ENCODE results near the gene GJD3. TPM values are rescaled to one million over a fixed set of nuclear protein-coding genes. Genes with fewer than 3 reads are reported as not detected.

Gene GJD3
- total RNA-seq, 1 donor from 2014 or later: not detected

DNA sequence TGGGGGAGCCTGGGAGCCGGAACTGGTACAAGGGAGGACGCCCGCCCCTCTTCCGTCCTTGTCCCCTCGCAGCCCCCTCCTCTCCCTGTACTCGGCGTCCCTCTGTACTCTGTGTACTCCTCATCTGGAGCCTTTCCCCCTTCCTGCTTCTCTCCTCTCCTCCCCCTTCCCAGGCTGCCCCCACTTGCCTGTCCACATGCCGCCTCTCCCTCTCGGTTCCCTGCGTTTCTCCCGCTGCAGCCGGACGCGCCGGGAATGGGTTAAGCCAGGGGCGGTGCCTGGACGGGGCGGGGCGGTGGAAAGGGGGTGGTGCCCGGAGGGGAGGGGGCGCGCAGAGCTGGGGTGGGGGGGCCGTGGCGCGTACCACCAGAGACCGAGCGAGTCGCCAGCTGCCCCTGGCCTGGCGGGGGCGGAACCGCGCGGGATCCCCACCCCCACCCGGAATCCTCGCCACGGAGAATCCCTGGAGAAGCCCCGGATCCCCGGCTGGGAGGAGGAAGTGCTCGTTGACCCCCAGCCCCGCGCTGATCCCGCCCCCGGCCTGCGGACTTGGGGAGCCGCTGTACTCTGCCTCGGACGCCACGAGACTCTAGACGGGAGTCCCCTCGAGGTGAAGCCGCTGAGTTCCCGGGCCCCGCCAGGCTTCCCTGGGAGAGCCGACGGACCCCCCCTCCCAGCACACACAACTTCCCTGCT lies 22.6 kb downstream of the GJD3 start:
- H3K4me3 Mint-ChIP-seq: peak overlapping the region; percentile 85
- H3K4me1 Mint-ChIP-seq: peaks cover 83% of the 10 kb centered on the region
- H3K27ac Mint-ChIP-seq: no peak overlapping the region
- intact Hi-C loops (cut with micrococcal nuclease): loop anchor here (1.0 kb wide), 4 partner anchors 13 to 39 kb away; no protein-coding TSS in a partner anchor
- DNase-seq (no peak), ATAC-seq (ENCODE audit: low read depth) (peak; percentile 9)
- no peaks in the 10 kb centered on the region for H3K9me3 Mint-ChIP-seq
- TF ChIP-seq, protein P1, sequence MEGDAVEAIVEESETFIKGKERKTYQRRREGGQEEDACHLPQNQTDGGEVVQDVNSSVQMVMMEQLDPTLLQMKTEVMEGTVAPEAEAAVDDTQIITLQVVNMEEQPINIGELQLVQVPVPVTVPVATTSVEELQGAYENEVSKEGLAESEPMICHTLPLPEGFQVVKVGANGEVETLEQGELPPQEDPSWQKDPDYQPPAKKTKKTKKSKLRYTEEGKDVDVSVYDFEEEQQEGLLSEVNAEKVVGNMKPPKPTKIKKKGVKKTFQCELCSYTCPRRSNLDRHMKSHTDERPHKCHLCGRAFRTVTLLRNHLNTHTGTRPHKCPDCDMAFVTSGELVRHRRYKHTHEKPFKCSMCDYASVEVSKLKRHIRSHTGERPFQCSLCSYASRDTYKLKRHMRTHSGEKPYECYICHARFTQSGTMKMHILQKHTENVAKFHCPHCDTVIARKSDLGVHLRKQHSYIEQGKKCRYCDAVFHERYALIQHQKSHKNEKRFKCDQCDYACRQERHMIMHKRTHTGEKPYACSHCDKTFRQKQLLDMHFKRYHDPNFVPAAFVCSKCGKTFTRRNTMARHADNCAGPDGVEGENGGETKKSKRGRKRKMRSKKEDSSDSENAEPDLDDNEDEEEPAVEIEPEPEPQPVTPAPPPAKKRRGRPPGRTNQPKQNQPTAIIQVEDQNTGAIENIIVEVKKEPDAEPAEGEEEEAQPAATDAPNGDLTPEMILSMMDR (IDR thresholded peaks at IDR 0.05): no peak
- H3K36me3 Mint-ChIP-seq (ENCODE audit: low read depth): peaks cover 25% of the 10 kb centered on the region
- no peaks in the 10 kb centered on the region for H3K27me3 Mint-ChIP-seq
- ChIA-PET CTCF (interaction anchor here (0.9 to 5.7 kb wide), 6 partner anchors 13 to 38 kb away, joined by 3 to 36 read pairs (median 4); no protein-coding TSS in a partner anchor), POLR2A (interaction anchor here (0.6 to 7.6 kb wide), 12 partner anchors 8 to 509 kb away, joined by 3 to 96 read pairs (median 5); no protein-coding TSS in a partner anchor)

GRCh38 chr17:40340880-40341807 lies 23.4 kb downstream of the GJD3 start:
- ATAC-seq (ENCODE audit: low read depth) (peak; percentile 83), DNase-seq (peak; percentile 82)
- H3K9me3 Mint-ChIP-seq: no peaks in the 10 kb centered on the region
- peak overlapping the region; percentile 81 for H3K27ac Mint-ChIP-seq
- peaks cover 25% of the 10 kb centered on the region for H3K36me3 Mint-ChIP-seq (ENCODE audit: low read depth)
- peaks cover 77% of the 10 kb centered on the region for H3K4me1 Mint-ChIP-seq
- no peaks in the 10 kb centered on the region for H3K27me3 Mint-ChIP-seq
- TF ChIP-seq, protein P1 (IDR thresholded peaks at IDR 0.05): no peak
- CTCF ChIA-PET: interaction anchor here (0.6 to 5.7 kb wide), 10 partner anchors 14 to 38 kb away, joined by 3 to 36 read pairs (median 4); no protein-coding TSS in a partner anchor
- intact Hi-C loops (cut with micrococcal nuclease): loop anchor here (1.0 kb wide), 4 partner anchors 14 to 38 kb away; no protein-coding TSS in a partner anchor
- peak overlapping the region; percentile 85 for H3K4me3 Mint-ChIP-seq
- POLR2A ChIA-PET: interaction anchor here (0.6 to 7.6 kb wide), 14 partner anchors 11 to 207 kb away, joined by 3 to 96 read pairs (median 5); partner anchors contain the start of gene RARA

DNA sequence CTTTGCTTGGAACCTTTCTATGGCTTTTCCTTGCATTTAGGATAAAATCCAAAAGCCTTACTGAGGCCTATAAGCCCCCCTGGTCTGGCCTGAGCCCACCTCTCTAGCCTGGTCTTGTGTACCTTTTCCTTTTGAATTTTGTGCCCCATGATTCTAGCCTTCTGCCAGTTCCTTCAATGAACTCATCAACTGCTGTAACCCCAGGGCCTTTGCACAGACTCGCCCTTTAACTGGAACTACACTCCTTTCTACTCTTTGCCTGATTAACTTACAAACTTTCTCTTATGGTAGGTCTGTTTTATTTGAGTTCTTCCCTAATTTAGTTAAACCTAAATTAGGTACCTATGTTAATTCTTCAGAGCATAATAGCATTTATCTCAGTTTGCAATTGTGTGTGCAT lies 24.2 kb downstream of the GJD3 start:
- peaks cover 25% of the 10 kb centered on the region for H3K36me3 Mint-ChIP-seq (ENCODE audit: low read depth)
- no peaks in the 10 kb centered on the region for H3K9me3 Mint-ChIP-seq
- ATAC-seq (ENCODE audit: low read depth) (no peak), DNase-seq (no peak)
- intact Hi-C loops (cut with micrococcal nuclease): no loop called here
- TF ChIP-seq, protein P1 (IDR thresholded peaks at IDR 0.05): no peak
- H3K27ac Mint-ChIP-seq: peak overlapping the region; percentile 42
- ChIA-PET POLR2A (interaction anchor here (0.7 to 7.6 kb wide), 5 partner anchors 10 to 35 kb away, joined by 3 to 96 read pairs (median 6); partner anchors contain the start of gene RARA), CTCF (interaction anchor here (1.4 to 5.7 kb wide), 3 partner anchors 13 to 37 kb away, joined by 8 to 36 read pairs (median 18); no protein-coding TSS in a partner anchor)
- H3K4me3 Mint-ChIP-seq: peak overlapping the region; percentile 85
- H3K4me1 Mint-ChIP-seq: peaks cover 69% of the 10 kb centered on the region
- H3K27me3 Mint-ChIP-seq: no peaks in the 10 kb centered on the region

GRCh38 chr17:40338941-40339649 lies 25.4 kb downstream of the GJD3 start:
- Mint-ChIP-seq H3K4me3 (no peak overlapping the region), H3K27ac (peak overlapping the region; percentile 27), H3K4me1 (peaks cover 69% of the 10 kb centered on the region), H3K9me3 (no peaks in the 10 kb centered on the region), H3K36me3 (ENCODE audit: low read depth) (peaks cover 31% of the 10 kb centered on the region), H3K27me3 (no peaks in the 10 kb centered on the region)
- no peak for DNase-seq
- ChIA-PET CTCF (interaction anchor here (5.7 kb wide), 1 partner anchor 36 kb away, joined by 36 read pairs; no protein-coding TSS in a partner anchor), POLR2A (interaction anchor here (0.6 to 7.6 kb wide), 7 partner anchors 10 to 1349 kb away, joined by 3 to 96 read pairs (median 5); partner anchors contain the start of genes EIF1 and SMARCE1)
- intact Hi-C loops (cut with micrococcal nuclease): no loop called here
- ATAC-seq (ENCODE audit: low read depth): no peak
- TF ChIP-seq, protein P1 (IDR thresholded peaks at IDR 0.05): no peak
